DOHH2 (cell line): ENCODE measurements around the gene LMO7.
"Not testable (repeated sequence)": the region's sequence is repeated elsewhere in the genome, so short reads cannot be mapped to it uniquely, and the experiment has no call there.

Experiments used
- H3F3A ChIP-seq: fragments of 200-600 bp; sonication (generic), shearing (Covaris generic); 2 replicates; pipeline ENCODE4 v1.6.0; 2016; ENCODE audit warnings: antibody characterized with exemption, mild to moderate bottlenecking; ENCODE audit not compliant: control insufficient read depth, insufficient read depth
- H3K27ac ChIP-seq: fragments of 200-600 bp; sonication (generic); 2 replicates; pipeline ENCODE4 v1.5.1; 2014; ENCODE audit warnings: low read depth, mild to moderate bottlenecking, low read length, moderate library complexity
- H3K27me3 ChIP-seq: fragments of 200-600 bp; sonication (generic); 2 replicates; pipeline ENCODE4 v1.6.1; 2014; ENCODE audit warnings: mild to moderate bottlenecking, low read length, mixed read lengths; ENCODE audit not compliant: control insufficient read depth
- H3K36me3 ChIP-seq: fragments of 200-600 bp; sonication (generic); 2 replicates; pipeline ENCODE4 v1.6.1; 2014; ENCODE audit warnings: mild to moderate bottlenecking, low read length, moderate library complexity, mixed read lengths; ENCODE audit not compliant: control insufficient read depth
- H3K4me1 ChIP-seq: fragments of 200-600 bp; sonication (generic); 2 replicates; pipeline ENCODE4 v1.6.1; 2014; ENCODE audit warnings: mild to moderate bottlenecking, low read length, mixed read lengths; ENCODE audit not compliant: control insufficient read depth
- H3K4me2 ChIP-seq: fragments of 200-600 bp; sonication (generic); 2 replicates; pipeline ENCODE4 v1.6.0; 2014; ENCODE audit warnings: mild to moderate bottlenecking, low read length, moderate library complexity
- H3K4me3 ChIP-seq: fragments of 200-600 bp; sonication (generic); 2 replicates; pipeline ENCODE4 v1.5.1; 2014; ENCODE audit warnings: mild to moderate bottlenecking, low read length, mixed read lengths
- H3K79me2 ChIP-seq: fragments of 200-600 bp; sonication (generic); 2 replicates; pipeline ENCODE4 v1.6.1; 2014; ENCODE audit warnings: mild to moderate bottlenecking, low read length, mixed read lengths; ENCODE audit not compliant: control insufficient read depth
- H3K9me2 ChIP-seq: fragments of 200-600 bp; sonication (generic); replicated peaks from 2 replicates; pipeline ENCODE4 v1.6.1; 2014; ENCODE audit warnings: mild to moderate bottlenecking, low read length, mixed read lengths; ENCODE audit not compliant: control insufficient read depth
- H3K9me3 ChIP-seq: fragments of 200-600 bp; sonication (generic); 2 replicates; pipeline ENCODE4 v1.6.1; 2014; ENCODE audit warnings: antibody characterized with exemption, low read length, mixed read lengths; ENCODE audit not compliant: control insufficient read depth, insufficient read depth
- H4K20me1 ChIP-seq: fragments of 200-600 bp; sonication (generic); 2 replicates; pipeline ENCODE4 v1.6.0; 2014; ENCODE audit warnings: low read depth, mild to moderate bottlenecking, antibody characterized with exemption, low read length, moderate library complexity; ENCODE audit not compliant: control insufficient read depth, insufficient read depth
- CTCF ChIP-seq: fragments of 200-600 bp; sonication (generic); IDR thresholded peaks from one replicate; pipeline ENCODE4 v1.5.1; 2014; ENCODE audit warnings: antibody characterized with exemption, mild to moderate bottlenecking, low read depth, low read length; ENCODE audit not compliant: poor library complexity, severe bottlenecking
- EZH2phosphoT487 ChIP-seq: fragments of 200-600 bp; sonication (generic); IDR thresholded peaks from 2 replicates; pipeline ENCODE4 v1.6.1; 2017; ENCODE audit warnings: borderline replicate concordance, mild to moderate bottlenecking, antibody characterized with exemption, low read length, moderate library complexity, mixed read lengths

Gene LMO7

GRCh38 chr13:75670496-75670895 is 34.4 kb downstream of the LMO7 start:
- Histone ChIP-seq H3K36me3 (no peaks in the 10 kb centered on the region), H3K79me2 (no peaks in the 10 kb centered on the region), H3K9me3 (no peaks in the 10 kb centered on the region), H3K9me2 (no peaks in the 10 kb centered on the region), H4K20me1 (no peaks in the 10 kb centered on the region), H3K4me1 (no peaks in the 10 kb centered on the region), H3K4me2 (no peak overlapping the region), H3K4me3 (no peak overlapping the region), H3F3A (no peaks in the 10 kb centered on the region), H3K27me3 (no peaks in the 10 kb centered on the region), H3K27ac (no peak overlapping the region)
- TF ChIP-seq CTCF (no peak), EZH2phosphoT487 (no peak)

GRCh38 chr13:75675421-75675820 is 39.3 kb downstream of the LMO7 start:
- Histone ChIP-seq H3K9me2 (no peaks in the 10 kb centered on the region), H4K20me1 (no peaks in the 10 kb centered on the region), H3K27me3 (no peaks in the 10 kb centered on the region), H3F3A (no peaks in the 10 kb centered on the region), H3K79me2 (no peaks in the 10 kb centered on the region), H3K27ac (no peak overlapping the region), H3K4me3 (no peak overlapping the region), H3K4me2 (no peak overlapping the region), H3K9me3 (no peaks in the 10 kb centered on the region), H3K36me3 (no peaks in the 10 kb centered on the region), H3K4me1 (no peaks in the 10 kb centered on the region)
- no peak for TF ChIP-seq EZH2phosphoT487
- TF ChIP-seq CTCF = no peak

- Histone ChIP-seq H4K20me1 (no peaks in the 10 kb centered on the region), H3K27ac (no peak overlapping the region), H3K9me3 (no peaks in the 10 kb centered on the region), H3K4me1 (no peaks in the 10 kb centered on the region), H3K4me3 (no peak overlapping the region), H3K79me2 (no peaks in the 10 kb centered on the region), H3F3A (no peaks in the 10 kb centered on the region), H3K9me2 (no peaks in the 10 kb centered on the region), H3K4me2 (no peak overlapping the region), H3K36me3 (no peaks in the 10 kb centered on the region), H3K27me3 (no peaks in the 10 kb centered on the region)
- TF ChIP-seq CTCF (no peak), EZH2phosphoT487 (no peak)
Observed at GRCh38 chr13:75679459-75679858, 43.3 kb downstream of the LMO7 start.

GRCh38 chr13:75680251-75680650 is 44.1 kb downstream of the LMO7 start:
- not testable (repeated sequence) for H3K27ac ChIP-seq, H3K36me3 ChIP-seq, H3K4me1 ChIP-seq, H3K79me2 ChIP-seq, H4K20me1 ChIP-seq, H3K27me3 ChIP-seq, H3K9me3 ChIP-seq, H3K4me3 ChIP-seq, H3F3A ChIP-seq, H3K4me2 ChIP-seq, H3K9me2 ChIP-seq
